ENCODE measurements around the gene ID2.

ID2 gene

GRCh38 chr2:8657423-8658062 is 24.3 kb upstream of the ID2 start:
- Histone ChIP-seq H3K36me3 (ENCODE audit: insufficient read depth, low read length) (no peaks in the 10 kb centered on the region), H2AFZ (ENCODE audit: low read length) (no peak overlapping the region), H3K9ac (ENCODE audit: low read depth, low read length, poor library complexity, severe bottlenecking) (peak overlapping the region; percentile 43), H3K4me3 (ENCODE audit: low read length, poor library complexity, severe bottlenecking) (peak overlapping the region; percentile 43), H3K9me2 (replicated peaks; ENCODE audit: low read depth, low read length) (no peaks in the 10 kb centered on the region), H3K79me2 (ENCODE audit: insufficient read depth, low read length) (no peaks in the 10 kb centered on the region), H3K9me3 (ENCODE audit: insufficient read depth, low read depth, low read length) (no peaks in the 10 kb centered on the region), H4K20me1 (ENCODE audit: insufficient read depth, low read length, poor library complexity, severe bottlenecking) (no peaks in the 10 kb centered on the region), H3K27me3 (ENCODE audit: insufficient read depth, low read length, poor library complexity, severe bottlenecking) (no peaks in the 10 kb centered on the region), H3F3A (ENCODE audit: low read depth) (no peaks in the 10 kb centered on the region), H3K4me2 (ENCODE audit: low read depth, low read length, poor library complexity, severe bottlenecking) (peak overlapping the region; percentile 47), H3K4me1 (ENCODE audit: insufficient read depth, low read length, poor library complexity, severe bottlenecking) (peaks cover 39% of the 10 kb centered on the region)
- no peak for TF ChIP-seq CTCF (conservative IDR thresholded peaks at IDR 0.05; ENCODE audit: low read length)
- TF ChIP-seq EZH2phosphoT487 (IDR thresholded peaks at IDR 0.05; ENCODE audit: borderline replicate concordance), result no peak

- H3K36me3 ChIP-seq (ENCODE audit: insufficient read depth, low read length), result no peaks in the 10 kb centered on the region
- no peak overlapping the region for H3K4me3 ChIP-seq (ENCODE audit: low read length, poor library complexity, severe bottlenecking)
- H3K4me1 ChIP-seq (ENCODE audit: insufficient read depth, low read length, poor library complexity, severe bottlenecking), result peaks cover 39% of the 10 kb centered on the region
- TF ChIP-seq CTCF (conservative IDR thresholded peaks at IDR 0.05; ENCODE audit: low read length) (no peak), EZH2phosphoT487 (IDR thresholded peaks at IDR 0.05; ENCODE audit: borderline replicate concordance) (no peak)
- H3K9ac ChIP-seq (ENCODE audit: low read depth, low read length, poor library complexity, severe bottlenecking), result peak overlapping the region; percentile 43
- H3K79me2 ChIP-seq (ENCODE audit: insufficient read depth, low read length), result no peaks in the 10 kb centered on the region
- no peaks in the 10 kb centered on the region for H3K27me3 ChIP-seq (ENCODE audit: insufficient read depth, low read length, poor library complexity, severe bottlenecking)
- no peak overlapping the region for H2AFZ ChIP-seq (ENCODE audit: low read length)
- peak overlapping the region; percentile 47 for H3K4me2 ChIP-seq (ENCODE audit: low read depth, low read length, poor library complexity, severe bottlenecking)
- no peaks in the 10 kb centered on the region for H3K9me2 ChIP-seq (replicated peaks; ENCODE audit: low read depth, low read length)
- no peaks in the 10 kb centered on the region for H3F3A ChIP-seq (ENCODE audit: low read depth)
- no peaks in the 10 kb centered on the region for H3K9me3 ChIP-seq (ENCODE audit: insufficient read depth, low read depth, low read length)
- H4K20me1 ChIP-seq (ENCODE audit: insufficient read depth, low read length, poor library complexity, severe bottlenecking), result no peaks in the 10 kb centered on the region
Measured at GRCh38 chr2:8658064-8658862, 23.6 kb upstream of the ID2 start.

GRCh38 chr2:8659092-8659734 is 22.6 kb upstream of the ID2 start:
- Histone ChIP-seq H2AFZ (ENCODE audit: low read length) (no peak overlapping the region), H4K20me1 (ENCODE audit: insufficient read depth, low read length, poor library complexity, severe bottlenecking) (no peaks in the 10 kb centered on the region), H3K9me2 (replicated peaks; ENCODE audit: low read depth, low read length) (no peaks in the 10 kb centered on the region), H3K27me3 (ENCODE audit: insufficient read depth, low read length, poor library complexity, severe bottlenecking) (no peaks in the 10 kb centered on the region), H3K4me2 (ENCODE audit: low read depth, low read length, poor library complexity, severe bottlenecking) (no peak overlapping the region), H3K36me3 (ENCODE audit: insufficient read depth, low read length) (no peaks in the 10 kb centered on the region), H3K4me1 (ENCODE audit: insufficient read depth, low read length, poor library complexity, severe bottlenecking) (peaks cover 45% of the 10 kb centered on the region), H3F3A (ENCODE audit: low read depth) (no peaks in the 10 kb centered on the region), H3K9me3 (ENCODE audit: insufficient read depth, low read depth, low read length) (no peaks in the 10 kb centered on the region), H3K79me2 (ENCODE audit: insufficient read depth, low read length) (no peaks in the 10 kb centered on the region), H3K9ac (ENCODE audit: low read depth, low read length, poor library complexity, severe bottlenecking) (no peak overlapping the region), H3K4me3 (ENCODE audit: low read length, poor library complexity, severe bottlenecking) (no peak overlapping the region)
- TF ChIP-seq EZH2phosphoT487 (IDR thresholded peaks at IDR 0.05; ENCODE audit: borderline replicate concordance) (no peak), CTCF (conservative IDR thresholded peaks at IDR 0.05; ENCODE audit: low read length) (no peak)

Measured in Loucy (cell line).